DND-41 (cell line): ENCODE measurements around the gene NAB2.

Experiments used
- ATAC-seq: fragments of 200-7000 bp; cut with Tn5 transposase; 3 replicates; pipeline ENCODE4 v1.9.1; 2021; ENCODE audit warnings: low read depth; ENCODE audit not compliant: insufficient read depth
- DNase-seq: peaks from one replicate; pipeline ENCODE4 v3.0.0-alpha.2; 2020
- H2AFZ ChIP-seq: 2 replicates; pipeline ENCODE4 v1.6.0; 2012; ENCODE audit warnings: low read depth, low read length
- H3K27ac ChIP-seq: 2 replicates; pipeline ENCODE4 v1.5.1; 2012; ENCODE audit warnings: low read length, inconsistent platforms
- H3K27me3 ChIP-seq: fragments of 200-600 bp; sonication (generic); 2 replicates; pipeline ENCODE4 v1.6.0; 2012; ENCODE audit warnings: low read length, mild to moderate bottlenecking, inconsistent platforms; ENCODE audit not compliant: insufficient read depth, poor library complexity
- H3K36me3 ChIP-seq: 2 replicates; pipeline ENCODE4 v1.5.1; 2012; ENCODE audit warnings: low read length, inconsistent platforms; ENCODE audit not compliant: insufficient read depth
- H3K4me1 ChIP-seq: 2 replicates; pipeline ENCODE4 v1.5.1; 2012; ENCODE audit warnings: mild to moderate bottlenecking, low read length; ENCODE audit not compliant: insufficient read depth
- H3K4me2 ChIP-seq: 2 replicates; pipeline ENCODE4 v1.6.0; 2012; ENCODE audit warnings: mild to moderate bottlenecking, moderate library complexity, low read length, inconsistent platforms; ENCODE audit not compliant: insufficient read depth
- H3K4me3 ChIP-seq, 2 experiments: fragments of 200-600 bp in 1 of 2; shearing (Covaris generic) in 1 of 2; 2 replicates each; pipeline ENCODE4 v1.5.1; 2012 to 2016; ENCODE audit warnings: inconsistent platforms in 2 of 2, low read length in 2 of 2, mild to moderate bottlenecking in 2 of 2, low read depth in 1 of 2, moderate library complexity in 1 of 2
- H3K79me2 ChIP-seq: 2 replicates; pipeline ENCODE4 v1.6.0; 2012; ENCODE audit warnings: low read length, inconsistent platforms; ENCODE audit not compliant: insufficient read depth
- H3K9ac ChIP-seq: 2 replicates; pipeline ENCODE4 v1.6.0; 2012; ENCODE audit warnings: low read depth, mild to moderate bottlenecking, inconsistent platforms, low read length, moderate library complexity
- H3K9me3 ChIP-seq: 2 replicates; pipeline ENCODE4 v1.5.1; 2012; ENCODE audit warnings: low read length, moderate library complexity, mild to moderate bottlenecking, inconsistent platforms; ENCODE audit not compliant: insufficient read depth, severe bottlenecking
- H4K20me1 ChIP-seq: 2 replicates; pipeline ENCODE4 v1.6.0; 2012; ENCODE audit warnings: low read length; ENCODE audit not compliant: insufficient read depth
- CTCF ChIP-seq: IDR thresholded peaks from 2 replicates; pipeline ENCODE4 v1.5.1; 2012; ENCODE audit warnings: borderline replicate concordance, low read length, moderate library complexity, mild to moderate bottlenecking; ENCODE audit not compliant: poor library complexity, severe bottlenecking; ENCODE audit errors: extremely low read depth
- EZH2 ChIP-seq: IDR thresholded peaks from 3 replicates; pipeline ENCODE4 v1.6.1; 2012; ENCODE audit warnings: borderline replicate concordance, low read depth, mild to moderate bottlenecking, moderate library complexity, low read length, inconsistent platforms; ENCODE audit not compliant: severe bottlenecking

The NAB2 gene

GRCh38 chr12:57105011-57105753 lies 16.3 kb downstream of the NAB2 start:
- Histone ChIP-seq H4K20me1 (peaks cover 4% of the 10 kb centered on the region; the same call in 1 of the 2 replicates), H3K4me2 (no peak overlapping the region)

GRCh38 chr12:57106021-57106708 lies 17.3 kb downstream of the NAB2 start:
- H3K4me1 ChIP-seq: peaks cover 18% of the 10 kb centered on the region
- H3K9me3 ChIP-seq: no peaks in the 10 kb centered on the region
- no peaks in the 10 kb centered on the region for H3K27me3 ChIP-seq
- ATAC-seq (no peak), DNase-seq (no peak)
- H3K79me2 ChIP-seq: peaks cover 19% of the 10 kb centered on the region
- H3K36me3 ChIP-seq: peaks cover 39% of the 10 kb centered on the region
- H3K27ac ChIP-seq: no peak overlapping the region
- H2AFZ ChIP-seq: no peak overlapping the region
- no peak overlapping the region for H3K4me2 ChIP-seq
- H3K9ac ChIP-seq: no peak overlapping the region
- no peak for TF ChIP-seq EZH2
- TF ChIP-seq CTCF: no peak
- peaks cover 4% of the 10 kb centered on the region; the same call in 1 of the 2 replicates for H4K20me1 ChIP-seq
- no peak overlapping the region for H3K4me3 ChIP-seq

More at GRCh38 chr12:57105011-57105753, 16.3 kb downstream of the NAB2 start:
- H3K36me3 ChIP-seq: peaks cover 39% of the 10 kb centered on the region
- no peaks in the 10 kb centered on the region for H3K27me3 ChIP-seq
- no peaks in the 10 kb centered on the region for H3K9me3 ChIP-seq
- H3K27ac ChIP-seq: no peak overlapping the region
- H2AFZ ChIP-seq: no peak overlapping the region
- H3K9ac ChIP-seq: no peak overlapping the region
- H3K4me3 ChIP-seq: no peak overlapping the region
- ATAC-seq (no peak), DNase-seq (no peak)
- peaks cover 10% of the 10 kb centered on the region for H3K4me1 ChIP-seq
- H3K79me2 ChIP-seq: peaks cover 10% of the 10 kb centered on the region
- TF ChIP-seq EZH2: no peak
- TF ChIP-seq CTCF: no peak

GRCh38 chr12:57107456-57108155 lies 18.7 kb downstream of the NAB2 start:
- Histone ChIP-seq H3K36me3 (peaks cover 36% of the 10 kb centered on the region), H3K4me2 (no peak overlapping the region), H3K4me3 (no peak overlapping the region), H4K20me1 (peaks cover 4% of the 10 kb centered on the region; the same call in 1 of the 2 replicates), H3K4me1 (peaks cover 32% of the 10 kb centered on the region), H3K27ac (no peak overlapping the region), H3K9me3 (no peaks in the 10 kb centered on the region), H3K27me3 (no peaks in the 10 kb centered on the region), H3K9ac (no peak overlapping the region), H2AFZ (no peak overlapping the region), H3K79me2 (peaks cover 19% of the 10 kb centered on the region)
- DNase-seq (no peak), ATAC-seq (no peak)
- TF ChIP-seq CTCF (no peak), EZH2 (no peak)
